GM18907 (cell line): Measurements from ENCODE around the gene GABBR1.

Experiments
- ATAC-seq: cut with Tn5 transposase; IDR thresholded peaks from one replicate; pipeline ENCODE4 v1.9.1; 2021; ENCODE audit warnings: mild to moderate bottlenecking, moderate library complexity; ENCODE audit not compliant: unreplicated experiment

Gene GABBR1

DNA sequence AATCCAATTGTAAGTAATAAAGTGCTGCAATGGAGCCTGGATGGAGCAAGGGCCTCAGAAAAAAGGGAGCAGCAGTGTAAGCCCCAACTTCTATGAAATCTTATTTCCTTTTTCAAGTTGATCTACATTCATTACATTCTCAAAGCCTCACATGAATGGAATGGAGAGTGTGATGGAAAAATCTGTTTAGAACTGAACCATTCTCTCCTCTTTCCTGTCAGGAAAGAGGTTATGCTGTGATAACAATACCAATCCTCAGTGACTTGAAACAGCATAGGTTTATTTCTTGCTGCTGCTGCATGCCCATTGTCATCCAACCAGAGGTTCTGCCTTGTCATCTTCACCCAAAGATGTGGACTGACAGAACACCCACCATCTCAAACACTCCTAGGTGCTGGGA is 56.9 kb downstream of the GABBR1 start:
- no peak for ATAC-seq

DNA sequence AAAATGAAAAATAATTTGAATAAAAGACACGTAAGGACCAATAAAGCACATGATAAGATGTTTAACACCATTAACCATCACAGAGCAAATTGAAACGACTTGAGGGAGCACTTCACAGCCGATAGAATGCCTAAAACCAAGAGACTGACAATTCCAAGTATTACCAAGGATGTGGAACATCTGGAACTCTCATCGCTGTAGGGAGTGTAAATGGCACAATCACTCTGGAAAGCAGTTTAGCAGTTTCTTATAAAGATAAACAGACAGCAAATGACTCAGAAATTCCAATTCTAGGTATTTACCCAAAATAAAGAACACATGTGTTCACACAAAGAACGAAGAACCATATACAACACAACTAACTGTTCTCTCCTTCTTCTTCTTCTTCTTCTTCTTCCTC is 65.0 kb downstream of the GABBR1 start:
- no peak for ATAC-seq

DNA sequence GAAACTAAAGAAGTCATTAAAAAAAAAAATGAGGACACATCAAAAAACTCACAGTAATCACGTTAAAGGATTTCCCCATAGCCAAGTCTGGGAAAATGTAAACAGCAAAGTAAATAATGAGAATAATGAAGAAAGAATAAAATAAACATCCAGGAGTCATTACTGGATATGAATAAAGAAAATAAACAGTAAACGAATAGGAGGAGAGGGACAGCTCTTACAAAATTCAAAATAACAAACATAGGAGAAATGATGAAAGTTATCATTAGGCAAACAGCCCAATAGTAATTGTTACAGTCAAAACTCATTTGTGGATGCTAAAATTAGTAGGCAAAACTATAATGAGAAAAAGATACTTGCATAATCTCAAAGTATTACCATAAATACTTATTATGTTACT is 65.4 kb downstream of the GABBR1 start:
- no peak for ATAC-seq

DNA sequence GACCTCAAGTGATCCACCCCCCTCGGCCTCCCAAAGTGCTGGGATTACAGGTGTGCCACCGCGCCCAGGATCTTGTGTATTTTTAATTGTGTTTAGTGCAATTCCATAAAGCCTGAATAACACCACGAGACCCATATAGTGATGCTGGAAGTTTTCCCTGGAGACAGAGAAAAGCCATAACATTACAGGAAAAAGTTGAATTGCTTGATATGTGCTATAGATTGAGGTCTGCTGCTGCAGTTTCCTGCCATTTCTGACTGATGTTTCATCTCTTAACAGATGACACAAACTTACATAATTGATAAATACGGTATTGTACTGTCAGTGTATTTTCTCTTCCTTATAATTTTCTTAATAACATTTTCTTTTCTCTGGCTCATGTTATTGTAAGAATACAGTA is 66.1 kb downstream of the GABBR1 start:
- ATAC-seq = no peak

DNA sequence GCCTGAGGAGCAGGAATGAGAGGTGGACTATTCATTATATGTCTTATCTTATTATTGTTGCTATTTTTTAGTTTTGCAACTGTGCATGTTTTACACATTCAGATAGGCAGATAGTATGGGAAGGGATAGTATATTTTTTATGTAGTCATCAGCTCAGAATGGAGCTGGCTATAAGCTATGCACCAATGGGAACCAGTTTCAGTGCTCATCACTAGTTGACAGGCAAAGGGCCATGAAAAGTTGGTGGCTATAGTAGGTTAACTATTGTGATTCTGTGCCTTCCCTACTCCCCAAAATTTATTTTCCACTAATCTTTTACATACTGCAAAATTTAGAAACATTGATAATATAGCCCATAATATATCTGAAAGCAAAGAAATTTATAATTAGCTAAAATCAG is 68.1 kb downstream of the GABBR1 start:
- ATAC-seq = no peak

DNA sequence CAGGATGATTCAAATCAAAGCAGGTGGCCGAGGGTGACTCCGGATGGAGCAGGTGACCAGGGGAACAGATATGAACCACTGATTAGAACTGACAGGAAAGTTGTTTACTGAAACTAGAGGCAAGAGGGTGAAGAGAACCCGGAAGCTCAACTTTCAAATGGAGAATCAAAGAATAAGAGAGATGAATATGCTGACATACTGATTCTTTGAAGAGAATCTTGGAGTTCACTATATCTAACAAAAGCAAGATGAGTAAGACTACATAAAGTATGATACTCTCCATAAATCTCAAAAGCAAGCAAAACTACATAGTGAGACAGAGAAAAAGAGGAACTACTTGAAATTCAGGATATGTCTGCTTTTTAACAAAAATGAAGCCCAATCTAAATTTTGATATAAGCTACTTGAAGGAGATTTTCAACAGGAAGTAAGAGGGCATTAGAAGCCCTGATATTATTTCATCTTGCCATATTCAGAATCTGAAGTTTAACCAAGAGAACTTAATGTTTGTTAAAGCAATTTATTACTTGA is 69.5 kb downstream of the GABBR1 start:
- no peak for ATAC-seq

DNA sequence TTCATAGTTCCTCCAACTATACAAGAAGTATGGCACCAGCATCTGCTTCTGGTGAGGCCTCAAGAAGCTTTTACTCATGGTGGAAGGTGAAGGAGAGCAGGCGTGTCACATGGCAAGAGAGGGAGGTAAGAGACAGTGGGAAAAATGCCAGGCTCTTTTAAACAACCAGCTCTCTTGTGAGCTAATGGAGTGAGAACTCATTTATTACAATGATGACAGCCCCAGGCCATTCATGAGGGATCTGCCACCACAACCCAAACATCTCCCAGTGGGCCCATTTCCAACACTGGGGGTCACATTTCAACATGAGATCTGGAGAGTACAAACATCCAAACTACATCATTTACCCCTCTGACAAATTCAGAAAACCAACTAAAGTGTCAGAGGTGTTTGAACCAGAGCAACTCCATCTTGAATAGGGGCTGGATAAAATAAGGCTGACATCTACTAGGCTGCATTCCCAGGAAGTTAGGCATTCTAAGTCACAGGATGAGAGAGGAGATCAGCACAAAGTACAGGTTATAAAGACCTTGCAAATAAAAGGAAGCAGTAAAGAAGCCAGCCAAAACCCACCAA is 71.3 kb downstream of the GABBR1 start:
- ATAC-seq = no peak

DNA sequence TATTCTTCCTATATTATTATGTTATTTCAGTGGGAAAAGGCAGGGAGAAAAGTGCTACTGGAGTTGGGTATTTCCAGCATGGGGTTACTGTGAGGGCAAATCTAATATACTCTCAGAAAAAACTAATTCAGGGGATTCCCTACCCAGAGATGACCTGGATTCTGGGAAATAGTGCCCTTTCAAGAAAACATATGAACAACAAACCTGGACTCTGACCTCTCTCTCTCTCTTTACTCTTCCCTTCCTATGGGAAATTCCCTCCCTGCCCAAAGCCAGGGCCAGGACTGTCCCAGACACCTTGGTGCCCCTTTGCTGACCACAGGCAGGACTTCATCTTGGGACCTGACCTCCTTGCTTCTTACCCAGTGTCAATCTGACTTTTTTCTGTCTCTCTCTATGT is 71.9 kb downstream of the GABBR1 start:
- ATAC-seq = no peak

DNA sequence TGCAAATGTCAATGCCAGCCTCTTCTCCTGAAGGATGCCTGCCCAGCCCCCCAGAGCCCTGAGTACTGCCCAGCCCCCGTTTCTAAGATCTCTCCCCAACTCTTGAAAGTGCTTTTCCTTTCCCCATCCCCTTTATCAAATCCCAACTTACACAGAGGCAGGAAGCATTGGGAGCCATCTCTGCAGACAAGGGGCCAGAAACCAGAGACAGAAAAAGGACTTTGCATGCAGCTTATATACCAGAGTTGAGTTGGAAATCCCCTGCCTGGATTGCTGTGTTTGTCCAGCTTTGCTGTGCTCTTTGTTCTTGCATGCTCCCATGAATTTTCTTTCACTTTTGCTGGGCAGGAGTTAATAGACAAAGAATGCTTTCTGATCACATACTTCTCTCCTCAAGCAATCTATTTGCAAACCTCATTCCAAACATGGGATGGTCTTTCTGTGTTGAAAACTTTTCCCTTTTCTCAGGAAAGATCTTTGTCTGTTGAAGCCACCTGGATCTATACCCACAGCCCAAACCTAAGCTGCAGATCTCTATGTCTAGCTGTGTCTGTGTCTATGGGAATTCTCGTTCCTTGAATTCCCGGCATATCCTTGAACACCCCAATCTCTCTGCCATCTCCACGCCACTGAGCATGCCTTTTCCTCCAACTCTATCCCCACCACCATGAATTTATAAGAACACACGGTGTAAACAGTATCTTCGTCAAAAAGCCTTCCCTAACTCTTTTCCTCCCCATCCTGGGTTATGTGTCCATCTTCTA is 73.3 kb downstream of the GABBR1 start, which contains the start of gene UBD:
UBD (minus strand) TSS at position 209 of the 764 bp plus-strand sequence; CDS start at position 178, 31 bp downstream.
- ATAC-seq = no peak

DNA sequence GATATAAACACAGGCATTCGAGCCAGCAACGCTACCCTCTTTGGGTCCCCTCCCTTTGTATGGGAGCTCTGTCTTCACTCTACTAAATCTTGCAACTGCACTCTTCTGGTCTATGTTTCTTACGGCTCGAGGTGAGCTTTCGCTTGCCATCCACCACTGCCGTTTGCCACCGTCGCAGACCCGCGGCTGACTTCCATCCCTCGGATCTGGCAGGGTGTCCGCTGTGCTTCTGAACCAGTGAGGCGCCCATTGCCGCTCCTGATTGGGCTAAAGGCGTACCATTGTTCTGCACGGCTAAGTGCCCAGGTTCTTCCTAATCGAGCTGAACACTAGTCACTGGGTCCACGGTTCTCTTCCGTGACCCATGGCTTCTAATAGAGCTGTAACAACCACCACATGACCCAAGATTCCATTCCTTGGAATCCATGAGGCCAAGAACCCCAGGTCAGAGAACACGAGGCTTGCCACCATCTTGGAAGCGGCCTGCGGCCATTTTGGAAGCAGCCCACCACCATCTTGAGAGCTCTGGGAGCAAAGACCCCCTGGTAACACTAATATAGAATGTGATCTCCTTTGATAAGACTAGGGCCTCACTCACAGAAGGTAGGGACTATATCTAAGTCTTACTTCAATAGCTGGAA is 74.4 kb downstream of the GABBR1 start:
- no peak for ATAC-seq

DNA sequence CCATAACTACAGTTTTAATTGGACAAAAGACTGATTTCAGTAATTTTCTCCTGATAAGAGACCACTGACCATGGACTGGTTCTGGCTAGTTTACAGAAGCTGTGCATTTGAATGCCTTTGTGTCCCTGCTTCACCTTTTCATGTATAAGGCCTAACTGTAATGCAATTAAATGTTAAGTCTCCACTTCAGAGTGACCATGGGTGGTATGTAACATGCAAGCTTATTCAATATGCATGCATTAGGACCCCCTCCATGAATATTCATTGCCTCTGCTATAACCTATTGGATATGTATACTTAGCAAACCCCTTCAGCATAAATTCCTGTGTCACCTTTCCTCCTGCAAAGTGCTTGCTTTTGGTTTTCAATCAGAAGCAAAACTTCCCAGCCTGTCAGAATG is 75.7 kb downstream of the GABBR1 start:
- no peak for ATAC-seq

DNA sequence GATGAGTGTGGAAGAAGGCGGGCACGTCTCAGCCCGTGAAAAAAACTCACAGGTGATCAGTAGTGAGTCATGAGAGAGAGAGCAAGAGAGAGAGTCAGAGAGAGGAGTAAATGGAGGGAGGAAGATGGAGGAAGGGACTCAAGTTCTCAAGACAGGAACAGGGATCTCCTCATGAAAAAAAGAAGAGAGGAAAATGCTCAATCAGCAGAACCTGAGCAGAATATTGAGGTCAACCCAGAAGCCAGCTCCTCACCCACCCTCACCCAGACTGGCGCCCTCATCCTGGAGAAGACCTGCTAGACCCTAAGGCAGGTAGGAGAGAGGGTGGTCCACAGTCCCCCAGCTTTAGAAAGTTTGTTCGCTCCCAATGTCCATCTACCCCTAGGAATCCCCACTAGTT is 78.2 kb downstream of the GABBR1 start:
- no peak for ATAC-seq

DNA sequence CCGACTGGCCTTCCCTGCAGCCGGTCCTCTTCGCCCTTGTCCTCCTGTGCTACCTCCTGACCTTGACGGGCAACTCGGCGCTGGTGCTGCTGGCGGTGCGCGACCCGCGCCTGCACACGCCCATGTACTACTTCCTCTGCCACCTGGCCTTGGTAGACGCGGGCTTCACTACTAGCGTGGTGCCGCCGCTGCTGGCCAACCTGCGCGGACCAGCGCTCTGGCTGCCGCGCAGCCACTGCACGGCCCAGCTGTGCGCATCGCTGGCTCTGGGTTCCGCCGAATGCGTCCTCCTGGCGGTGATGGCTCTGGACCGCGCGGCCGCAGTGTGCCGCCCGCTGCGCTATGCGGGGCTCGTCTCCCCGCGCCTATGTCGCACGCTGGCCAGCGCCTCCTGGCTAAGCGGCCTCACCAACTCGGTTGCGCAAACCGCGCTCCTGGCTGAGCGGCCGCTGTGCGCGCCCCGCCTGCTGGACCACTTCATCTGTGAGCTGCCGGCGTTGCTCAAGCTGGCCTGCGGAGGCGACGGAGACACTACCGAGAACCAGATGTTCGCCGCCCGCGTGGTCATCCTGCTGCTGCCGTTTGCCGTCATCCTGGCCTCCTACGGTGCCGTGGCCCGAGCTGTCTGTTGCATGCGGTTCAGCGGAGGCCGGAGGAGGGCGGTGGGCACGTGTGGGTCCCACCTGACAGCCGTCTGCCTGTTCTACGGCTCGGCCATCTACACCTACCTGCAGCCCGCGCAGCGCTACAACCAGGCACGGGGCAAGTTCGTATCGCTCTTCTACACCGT is 79.5 kb downstream of the GABBR1 start:
- ATAC-seq = peak; percentile 42

DNA sequence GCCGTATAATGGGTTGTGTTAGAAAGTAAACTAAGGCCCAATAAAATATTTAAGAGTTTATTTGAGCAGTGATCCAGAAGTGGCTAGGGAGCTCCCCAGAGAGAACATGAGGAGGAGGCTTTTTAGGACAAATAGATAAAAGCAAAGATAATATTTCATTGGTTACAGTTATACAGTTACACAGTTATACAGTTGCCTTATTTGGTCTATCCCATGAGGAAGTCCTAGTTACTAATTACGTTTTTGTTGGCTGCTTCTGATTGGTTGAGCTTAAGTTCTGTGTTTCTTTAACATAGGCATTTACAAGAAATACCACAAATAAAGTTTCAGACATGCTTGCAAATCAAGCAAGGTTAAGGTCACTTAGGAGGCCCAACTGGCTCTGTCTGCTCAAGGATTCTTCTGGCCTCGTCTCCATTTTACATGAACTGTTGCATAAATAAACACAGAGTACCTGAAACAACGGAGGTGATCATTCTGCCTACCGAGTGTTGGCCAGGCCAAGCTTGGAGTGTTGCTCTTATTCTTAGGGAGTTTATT is 80.4 kb downstream of the GABBR1 start:
- peak; percentile 79 for ATAC-seq

DNA sequence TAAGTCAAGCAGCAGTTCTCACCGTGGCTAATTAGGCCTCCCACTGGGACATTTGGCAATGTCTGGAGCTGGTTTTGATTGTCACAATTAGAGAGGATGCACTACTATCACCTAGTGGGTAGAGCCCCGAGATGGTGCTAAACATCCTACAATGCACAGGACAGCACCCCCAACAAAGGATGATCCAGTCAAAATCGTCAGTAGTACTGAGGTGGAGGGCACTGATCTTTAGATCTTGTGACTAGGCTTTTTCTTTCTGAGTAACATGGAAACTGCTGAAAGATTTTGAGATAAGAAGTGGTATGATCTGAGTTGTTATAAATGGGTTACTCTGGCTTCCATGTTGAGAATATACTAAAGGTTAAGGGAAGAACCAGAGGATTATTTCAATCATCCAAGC is 85.4 kb downstream of the GABBR1 start:
- ATAC-seq = no peak

DNA sequence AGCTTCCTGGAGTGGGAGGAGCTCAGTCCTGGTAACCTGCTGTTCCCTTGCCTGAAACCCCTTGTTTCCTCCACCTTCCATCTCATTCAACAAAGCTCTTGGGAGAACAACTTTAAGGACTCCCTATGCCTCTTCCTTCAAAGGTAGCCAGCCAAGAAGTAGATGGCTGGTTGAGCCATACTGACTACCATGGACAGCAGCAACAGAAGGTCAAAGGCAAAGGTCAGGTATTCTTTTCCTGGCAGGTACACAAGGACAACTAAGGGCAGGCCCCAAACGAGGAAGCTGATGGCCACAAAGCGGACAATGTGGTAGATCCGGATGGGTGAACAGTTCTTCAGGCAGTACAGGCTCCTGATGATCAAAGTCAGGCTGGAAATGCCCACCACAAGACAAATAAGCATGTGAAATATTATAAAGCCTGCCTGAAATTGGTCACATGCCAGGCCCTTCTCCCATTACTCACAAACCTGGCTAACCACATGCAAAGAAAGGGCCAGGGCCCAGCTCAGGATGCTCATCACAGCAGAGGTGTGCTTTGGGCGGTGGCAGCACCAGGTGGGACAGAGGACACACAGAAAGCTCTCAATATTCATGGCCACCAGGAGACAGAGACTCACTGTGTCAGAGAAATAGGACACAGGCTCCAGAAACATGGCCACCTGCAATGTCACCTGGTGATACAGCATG is 95.1 kb downstream of the GABBR1 start:
- ATAC-seq = no peak

DNA sequence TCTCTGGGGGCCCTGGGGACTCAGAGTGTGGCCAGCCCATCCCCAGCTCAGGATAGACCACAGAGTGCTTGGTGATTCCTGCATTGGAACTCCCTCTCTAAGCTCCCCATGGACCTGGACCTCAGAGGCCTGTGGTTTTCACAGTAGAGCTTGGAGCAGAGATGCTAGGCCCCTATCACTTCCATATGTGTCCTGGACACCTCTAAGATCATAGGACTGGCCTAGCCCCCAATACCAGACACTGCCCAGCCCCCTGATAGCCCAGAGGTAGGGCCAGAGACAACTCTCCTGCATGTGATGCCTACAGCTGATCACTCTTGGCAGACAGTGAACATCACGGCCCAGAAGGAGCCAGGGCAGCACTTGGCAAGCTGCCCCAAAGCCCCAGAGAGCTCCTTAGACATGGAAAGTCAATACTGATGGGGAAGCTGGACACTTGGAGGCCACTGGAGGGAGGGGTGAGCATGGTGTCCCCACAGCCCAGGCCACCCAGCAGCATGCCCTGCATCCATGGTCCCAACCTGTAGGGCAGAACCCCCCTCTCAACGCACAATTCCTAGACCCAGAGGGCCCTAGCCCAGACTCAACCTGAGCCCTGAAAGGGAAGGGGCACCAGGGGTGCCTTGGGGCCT is 100.5 kb downstream of the GABBR1 start:
- ATAC-seq = no peak

DNA sequence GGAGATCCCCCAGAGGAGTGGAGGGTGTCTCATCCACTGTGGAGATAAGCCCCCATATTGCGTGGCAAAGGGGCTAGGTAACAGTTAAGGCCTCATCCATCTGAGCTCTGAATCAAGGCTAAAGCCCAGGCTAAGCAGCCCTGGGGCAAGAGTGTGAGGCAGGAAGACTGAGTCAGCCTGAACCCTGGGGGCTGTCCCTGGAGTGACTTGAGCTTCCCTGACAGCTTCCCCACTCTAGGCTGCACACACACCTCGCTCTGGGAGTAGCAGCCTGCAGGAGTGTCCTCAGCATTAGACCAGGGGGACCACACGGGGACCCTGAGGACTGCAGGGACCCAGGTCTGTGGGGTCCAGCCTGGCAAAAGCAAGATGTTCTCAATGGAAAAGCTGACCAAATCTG is 101.3 kb downstream of the GABBR1 start:
- no peak for ATAC-seq

DNA sequence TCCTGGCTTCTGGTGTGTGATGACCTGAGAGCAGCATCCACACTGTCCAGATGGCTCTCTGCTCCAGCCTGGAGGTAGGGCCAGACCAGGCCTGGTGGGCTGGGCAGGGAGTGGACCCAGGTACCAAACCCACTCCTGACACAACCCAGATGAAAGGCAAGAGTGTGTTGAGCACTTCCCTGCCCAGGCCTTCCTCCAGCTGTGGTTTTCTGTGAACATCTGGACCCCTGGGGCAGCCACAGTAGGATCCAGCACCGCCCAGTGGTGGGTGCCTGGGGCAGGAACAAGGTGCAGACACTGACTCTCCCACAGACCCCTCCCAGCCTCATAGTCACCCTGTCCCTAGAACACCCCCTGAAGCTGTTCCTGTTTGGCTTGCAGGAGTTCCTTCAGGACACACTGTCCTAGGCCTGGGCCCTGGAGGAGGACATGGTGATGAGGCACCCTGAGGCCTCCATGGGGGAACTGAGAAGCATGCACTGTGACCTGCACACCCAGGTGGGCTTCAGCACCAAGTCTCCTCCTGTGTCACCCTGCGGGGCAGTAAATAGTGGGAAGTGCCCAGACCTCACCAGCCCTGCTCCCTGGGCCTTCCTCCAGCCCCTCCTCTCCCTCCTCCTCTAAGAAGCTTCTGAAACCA is 102.2 kb downstream of the GABBR1 start:
- ATAC-seq = no peak
